Activated CD4-positive, CD25-positive, alpha-beta regulatory T cell (primary cell): ENCODE data around the gene CELF4.
"Not testable (repeated sequence)": the region's sequence is repeated elsewhere in the genome, so short reads cannot be mapped to it uniquely, and the experiment has no call there.

Experiments used
- DNase-seq, 4 experiments: peaks; one replicate each; lab custom pipeline; 2025; lab: John Stamatoyannopoulos, UW

The CELF4 gene

GRCh38 chr18:37391156-37391555, 174.4 kb downstream of the CELF4 start:
- no peak for DNase-seq

- DNase-seq = no peak
Measured at GRCh38 chr18:37390687-37391086, 174.9 kb downstream of the CELF4 start.

- DNase-seq = no peak
Measured at GRCh38 chr18:37389684-37390368, 175.8 kb downstream of the CELF4 start.

GRCh38 chr18:37389041-37389440, 176.6 kb downstream of the CELF4 start:
- DNase-seq = no peak

GRCh38 chr18:37388413-37388812, 177.2 kb downstream of the CELF4 start:
- no peak for DNase-seq

GRCh38 chr18:37385846-37386778, 179.5 kb downstream of the CELF4 start:
- no peak for DNase-seq

GRCh38 chr18:37383846-37384595, 181.6 kb downstream of the CELF4 start:
- DNase-seq = no peak

GRCh38 chr18:37383036-37383785, 182.4 kb downstream of the CELF4 start:
- no peak for DNase-seq

GRCh38 chr18:37381554-37381953, 184.0 kb downstream of the CELF4 start:
- DNase-seq = no peak

- no peak for DNase-seq
Measured at GRCh38 chr18:37380546-37381110, 185.0 kb downstream of the CELF4 start.

GRCh38 chr18:37378336-37379010, 187.1 kb downstream of the CELF4 start:
- DNase-seq = no peak

- DNase-seq = no peak
Measured at GRCh38 chr18:37375181-37375580, 190.4 kb downstream of the CELF4 start.

- no peak for DNase-seq
Measured at GRCh38 chr18:37368110-37368954, 197.3 kb downstream of the CELF4 start.

GRCh38 chr18:37364237-37364636, 201.4 kb downstream of the CELF4 start:
- no peak for DNase-seq

- no peak for DNase-seq
Measured at GRCh38 chr18:37362158-37362890, 203.3 kb downstream of the CELF4 start.

- no peak for DNase-seq
Measured at GRCh38 chr18:37361335-37362157, 204.1 kb downstream of the CELF4 start.

GRCh38 chr18:37358061-37358460, 207.5 kb downstream of the CELF4 start:
- DNase-seq = not testable (repeated sequence)

GRCh38 chr18:37355772-37356171, 209.8 kb downstream of the CELF4 start:
- DNase-seq = no peak
